Right ventricle myocardium inferior (tissue), 1 donor: ENCODE measurements around the gene FAM193A. TPM values are rescaled to one million over a fixed set of nuclear protein-coding genes. Genes with fewer than 3 reads are reported as not detected.
"Not testable (repeated sequence)": the region's sequence is repeated elsewhere in the genome, so short reads cannot be mapped to it uniquely, and the experiment has no call there.

Source experiments
- ATAC-seq: fragments of 200-7000 bp; cut with Tn5 transposase; one replicate; pipeline ENCODE4 v1.9.1; 2020; ENCODE audit warnings: mild to moderate bottlenecking, moderate library complexity
- DNase-seq: peaks from one replicate; pipeline ENCODE4 v3.0.0; 2021; ENCODE audit errors: missing footprints
- intact Hi-C: fragments of 100-400 bp; cut with DNase I; formaldehyde crosslinking; loops from one replicate; pipeline ENCODE4 v1.11.0; 2022
- total RNA-seq: library from RNA; stranded (reverse); fragmentation: NEBNext Ultra II Directional; extraction: Animal tissue kit (Norgen Biotek cat#: 25700); gene quantifications from one replicate; pipeline ENCODE4 v1.2.1, GENCODE V29; 2021
- donor health status: DM: no; HTN: yes; CAD: no; lungs with severe emphysema.

Gene FAM193A
- total RNA-seq, 1 donor from 2014 or later, result 14.9 TPM

DNA sequence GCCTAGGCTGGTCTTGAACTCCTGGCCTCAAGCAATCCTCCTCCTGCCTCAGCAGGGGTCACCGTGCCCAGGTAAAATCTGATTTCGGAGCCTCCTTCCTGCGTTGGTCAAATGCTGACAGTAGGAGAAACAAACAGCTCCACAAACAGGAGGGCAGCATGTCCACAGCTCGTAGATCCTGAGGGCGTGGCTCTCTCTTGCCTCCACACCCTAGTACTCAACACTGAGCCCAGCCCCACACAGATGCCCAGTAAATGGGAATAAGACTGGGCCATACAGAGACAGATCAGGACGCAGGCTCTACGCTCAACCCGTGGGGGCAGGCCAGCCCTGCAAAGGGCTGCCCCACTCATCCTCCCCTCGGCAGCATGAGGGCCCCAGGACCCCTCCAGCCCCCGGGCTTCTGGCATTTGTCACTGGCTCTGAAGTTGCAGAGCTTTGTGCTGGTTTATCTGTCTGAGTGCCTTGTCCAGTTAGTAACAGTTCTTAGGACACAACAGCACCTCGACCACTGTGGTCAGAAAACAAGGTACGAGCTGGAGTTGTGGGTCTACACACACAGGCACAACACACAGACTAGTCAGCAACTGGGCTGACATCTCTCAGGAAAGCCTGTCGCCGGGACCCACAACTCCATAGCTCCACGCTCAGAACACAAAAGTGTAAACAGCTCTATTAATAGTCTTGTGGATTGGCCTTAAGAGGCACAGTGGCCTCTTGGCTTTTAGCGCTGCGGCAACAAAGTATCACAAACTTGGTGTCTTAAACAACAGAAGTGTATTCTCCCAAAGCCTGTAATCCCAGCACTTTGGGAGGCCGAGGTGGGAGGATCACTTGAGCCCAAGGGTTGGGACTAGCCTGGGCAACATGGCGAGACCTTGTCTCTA lies 214.5 kb downstream of the FAM193A start:
- no peak for ATAC-seq
- intact Hi-C loops, result no loop called here
- no peak for DNase-seq

- ATAC-seq, result no peak
- intact Hi-C loops, result no loop called here
- DNase-seq, result no peak
Observed at GRCh38 chr4:2753436-2753835, 217.0 kb downstream of the FAM193A start.

- intact Hi-C loops, result loop anchor here (5.0 kb wide), 2 partner anchors 43 to 493 kb away; partner anchors contain the start of gene MXD4
- DNase-seq (no peak), ATAC-seq (no peak)
Observed at GRCh38 chr4:2754848-2755819, 218.7 kb downstream of the FAM193A start.

DNA sequence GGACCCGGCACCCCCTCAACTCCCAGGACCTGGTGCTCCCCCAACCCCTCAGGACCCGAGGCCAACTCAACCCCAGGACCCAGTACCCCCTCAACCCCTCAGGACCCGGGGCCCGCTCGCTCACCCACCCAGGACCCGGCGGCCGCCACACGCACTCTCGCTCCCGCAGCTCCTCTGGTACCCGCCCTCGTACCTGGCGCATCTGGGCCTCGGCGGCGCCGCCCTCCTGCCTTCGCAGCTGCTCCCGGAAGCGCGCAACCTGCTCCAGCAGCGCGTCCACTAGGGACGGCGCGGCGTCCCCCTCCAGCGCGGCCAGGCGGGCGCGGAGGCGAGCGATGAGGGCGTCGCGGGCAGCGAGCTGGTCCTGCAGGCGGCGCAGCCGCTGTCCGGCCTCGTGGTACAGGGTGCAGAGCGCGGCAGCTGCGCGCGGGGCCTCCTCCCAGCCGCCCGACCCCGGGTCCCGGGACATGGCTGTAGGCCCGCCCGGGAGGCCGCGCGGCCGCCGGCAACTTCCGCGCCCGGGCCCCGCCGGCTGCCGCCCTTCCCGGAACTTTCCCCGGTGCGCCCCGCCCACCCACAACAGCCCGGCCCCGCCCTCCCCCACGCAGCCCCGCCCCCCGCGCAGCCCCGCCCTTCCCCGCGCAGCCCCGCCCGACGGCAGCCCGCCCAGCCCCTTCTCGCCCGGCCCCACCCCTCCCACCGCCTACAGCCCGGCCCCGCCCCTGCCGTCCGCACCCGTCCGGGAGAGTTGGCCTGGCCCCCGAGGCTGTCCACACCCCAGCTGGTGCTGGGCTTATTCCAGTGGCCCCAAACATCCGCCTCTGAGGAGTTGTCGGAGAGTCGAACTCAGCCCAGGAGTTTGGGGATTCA lies 219.6 kb downstream of the FAM193A start, which contains the start of gene TNIP2:
TNIP2 (minus strand) TSS at position 516 of the 870 bp plus-strand sequence; CDS start at position 469, 47 bp downstream.
- intact Hi-C loops, result loop anchor here (5.0 kb wide), 2 partner anchors 44 to 494 kb away; partner anchors contain the start of gene MXD4
- ATAC-seq (peak; percentile 89), DNase-seq (peak; percentile 94)

DNA sequence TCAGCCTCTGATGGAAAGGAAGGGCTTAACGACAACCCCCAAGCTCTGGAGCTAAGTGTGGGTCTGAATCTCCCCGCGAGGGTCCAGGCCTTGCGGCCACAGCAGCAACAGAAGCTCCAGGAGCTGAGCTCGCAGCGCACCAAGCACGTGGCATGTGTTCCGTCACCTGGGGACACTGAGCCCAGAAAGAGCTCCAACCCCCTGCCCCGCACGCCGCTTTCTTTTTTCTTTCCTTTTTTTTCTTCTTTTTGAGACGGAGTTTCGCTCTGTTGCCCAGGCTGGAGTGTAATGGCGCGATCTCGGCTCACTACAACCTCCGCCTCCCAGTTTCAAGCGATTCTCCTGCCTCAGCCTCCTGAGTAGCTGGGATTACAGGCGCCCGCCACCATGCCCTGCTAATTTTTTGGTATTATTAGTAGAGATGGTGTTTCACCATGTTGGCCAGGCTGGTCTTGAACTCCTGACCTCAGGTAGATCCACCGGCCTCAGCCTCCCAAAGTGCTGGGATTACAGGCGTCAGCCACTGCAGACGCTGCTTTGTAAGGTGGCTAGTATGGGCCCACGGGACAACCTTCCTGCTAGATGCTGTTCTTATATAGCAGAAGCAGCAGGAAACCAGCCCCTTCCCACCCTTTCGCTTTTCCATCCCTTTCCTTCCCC lies 220.4 kb downstream of the FAM193A start:
- intact Hi-C loops, result loop anchor here (5.0 kb wide), 2 partner anchors 45 to 495 kb away; partner anchors contain the start of gene MXD4
- ATAC-seq (no peak), DNase-seq (peak; percentile 72)

DNA sequence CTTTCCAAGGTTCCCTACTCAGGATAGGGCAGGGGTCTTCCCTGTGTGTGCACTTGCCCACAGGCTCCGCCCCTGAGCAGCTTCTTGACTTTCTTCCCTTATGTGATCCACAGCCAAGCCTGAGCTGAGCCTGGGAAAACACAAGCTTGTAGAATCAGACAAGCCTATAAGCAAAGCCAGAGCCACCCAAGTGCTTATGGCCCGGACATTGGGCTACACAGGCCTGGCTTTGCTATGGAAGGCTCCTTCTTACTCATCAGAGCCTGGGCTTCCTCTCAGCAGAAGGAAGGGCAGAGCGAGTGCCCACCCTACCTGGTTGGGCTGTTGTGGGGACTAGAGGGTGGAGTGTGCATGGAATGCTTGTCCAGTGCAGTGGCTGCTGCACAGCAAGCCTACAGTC lies 221.0 kb downstream of the FAM193A start:
- ATAC-seq (no peak), DNase-seq (no peak)
- intact Hi-C loops, result loop anchor here (5.0 kb wide), 2 partner anchors 45 to 495 kb away; partner anchors contain the start of gene MXD4

- intact Hi-C loops, result loop anchor here (5.0 kb wide), 4 partner anchors 41 to 276 kb away; partner anchors contain the start of genes GRK4 and NOP14
- no peak for DNase-seq
- no peak for ATAC-seq
Observed at GRCh38 chr4:2761035-2761923, 224.8 kb downstream of the FAM193A start.

- no peak for DNase-seq
- intact Hi-C loops, result loop anchor here (5.0 kb wide), 4 partner anchors 40 to 275 kb away; partner anchors contain the start of genes GRK4 and NOP14
- ATAC-seq, result no peak
Observed at GRCh38 chr4:2762048-2762447, 225.6 kb downstream of the FAM193A start.

GRCh38 chr4:2762486-2763370 lies 226.3 kb downstream of the FAM193A start:
- intact Hi-C loops, result loop anchor here (5.0 kb wide), 4 partner anchors 40 to 275 kb away; partner anchors contain the start of genes GRK4 and NOP14
- DNase-seq, result not testable (repeated sequence)

GRCh38 chr4:2763511-2763967 lies 227.1 kb downstream of the FAM193A start:
- intact Hi-C loops, result loop anchor here (5.0 kb wide), 4 partner anchors 39 to 274 kb away; partner anchors contain the start of genes GRK4 and NOP14
- DNase-seq, result no peak
- peak; percentile 6 for ATAC-seq

More at GRCh38 chr4:2762486-2763370, 226.3 kb downstream of the FAM193A start:
- ATAC-seq, result not testable (repeated sequence)

DNA sequence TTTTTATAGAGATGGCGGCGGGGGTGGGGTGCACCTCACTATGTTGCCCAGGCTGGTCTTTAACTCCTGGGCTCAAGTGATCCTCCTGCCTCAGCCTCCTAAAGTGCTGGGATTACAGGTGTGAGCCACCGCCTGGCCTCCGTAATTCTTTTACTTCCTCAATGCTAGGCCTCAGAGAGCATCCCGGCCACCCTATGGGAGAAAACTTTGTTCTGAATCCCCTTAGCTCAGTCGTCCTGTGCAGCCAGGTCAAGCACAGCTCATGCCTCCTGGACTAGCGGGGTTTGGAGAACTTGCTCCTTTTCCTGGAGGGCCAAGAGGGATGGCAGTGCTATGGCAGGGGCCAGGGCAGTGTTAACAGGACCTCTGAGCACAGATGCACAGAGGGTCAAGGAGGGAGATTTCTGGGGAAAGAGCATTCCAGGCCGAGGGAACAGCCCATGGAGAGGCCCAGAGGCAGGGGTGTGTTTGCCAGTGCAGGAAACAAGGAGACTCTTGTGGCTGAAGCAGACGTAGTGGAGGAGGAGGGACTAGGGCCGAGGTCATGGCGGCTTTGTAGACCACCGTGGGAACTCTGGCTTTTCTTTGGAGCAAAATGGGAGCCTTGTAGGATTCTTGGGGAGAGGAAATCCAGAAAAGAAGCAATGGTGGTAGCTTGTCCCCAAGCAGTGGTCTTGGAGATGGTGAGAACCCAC lies 229.5 kb downstream of the FAM193A start:
- intact Hi-C loops, result no loop called here
- no peak for ATAC-seq
- DNase-seq, result no peak

DNA sequence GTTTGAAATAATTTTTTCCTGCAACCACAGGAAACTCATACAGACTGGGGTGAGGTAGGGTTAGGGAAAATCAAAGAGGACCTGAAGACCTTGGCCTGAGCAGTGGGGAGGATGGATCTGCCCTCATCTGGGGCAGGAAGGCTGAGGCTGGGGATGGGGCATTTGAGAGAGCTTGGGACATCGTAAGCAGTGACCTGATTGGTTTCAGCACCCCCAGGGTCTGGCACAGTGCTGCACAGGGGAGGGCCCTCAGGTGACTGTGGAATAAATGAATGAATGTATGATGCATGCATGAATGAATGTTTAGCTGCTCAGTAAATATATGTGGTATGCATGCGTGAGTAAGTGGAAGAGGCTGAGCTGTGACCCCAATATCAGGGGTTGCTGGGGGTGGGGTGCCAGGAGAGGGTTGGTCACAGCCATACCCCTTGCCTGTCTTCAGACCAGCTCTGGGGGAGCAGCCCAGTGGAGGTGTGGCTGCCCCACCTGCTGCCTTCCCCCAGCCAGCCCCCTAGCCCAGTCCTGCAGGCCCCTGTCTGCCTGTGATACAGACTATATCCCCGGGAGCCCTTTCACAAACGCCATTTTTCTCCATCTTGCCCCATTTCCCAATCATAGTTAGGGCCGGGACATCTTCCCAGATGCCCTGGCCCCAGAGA lies 230.7 kb downstream of the FAM193A start:
- DNase-seq (no peak), ATAC-seq (no peak)
- intact Hi-C loops, result no loop called here

DNA sequence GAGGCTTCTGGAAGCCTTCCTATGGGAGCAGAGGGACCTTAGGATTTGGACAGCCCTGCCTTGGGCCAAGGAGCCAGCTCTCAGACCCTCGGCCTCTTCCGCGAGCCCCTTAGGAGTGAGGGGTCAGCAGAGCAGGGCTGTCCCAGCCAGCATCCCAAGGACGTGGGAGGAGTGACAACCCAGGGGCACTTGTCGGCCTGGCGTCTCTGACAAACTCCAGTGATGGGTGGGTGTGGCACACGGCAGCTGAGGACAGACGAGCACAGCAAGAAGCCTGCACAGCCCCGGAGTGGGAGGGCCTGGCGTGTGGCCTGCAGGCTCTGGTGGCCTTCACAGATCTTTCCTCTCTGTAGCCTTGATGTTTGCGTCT lies 231.2 kb downstream of the FAM193A start:
- ATAC-seq (peak; percentile 69), DNase-seq (no peak)
- intact Hi-C loops, result no loop called here

DNA sequence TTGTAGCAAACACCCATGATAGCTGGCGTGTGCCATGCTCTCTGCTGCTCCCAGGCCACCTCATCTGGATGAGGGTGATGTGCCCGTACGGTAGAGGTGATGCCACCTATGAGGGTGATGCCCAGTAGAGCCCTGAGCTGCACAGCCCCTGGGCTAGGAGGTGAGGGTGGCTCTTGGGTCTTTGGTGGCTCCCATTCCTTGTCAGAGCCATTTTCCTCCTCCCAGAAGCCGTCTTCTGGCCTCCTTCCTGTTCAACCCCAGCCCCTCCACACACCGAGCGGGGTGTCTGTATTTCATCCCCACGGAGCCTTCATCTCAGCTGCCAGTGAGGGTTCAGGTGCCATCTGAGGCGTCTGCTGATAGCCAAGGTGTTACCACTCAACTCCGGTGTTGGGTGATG lies 231.7 kb downstream of the FAM193A start:
- intact Hi-C loops, result no loop called here
- ATAC-seq, result no peak
- DNase-seq, result no peak
